Colonic mucosa (tissue), 4 donors: Measurements from ENCODE around the gene PRKACG. TPM values are rescaled to one million over a fixed set of nuclear protein-coding genes. Genes with fewer than 3 reads are reported as not detected.

ENCODE experiments used
- DNase-seq: peaks from one replicate; pipeline ENCODE4 v3.0.0-alpha.2; 2020
- H3K27ac ChIP-seq: fragments of 200-600 bp; one replicate; pipeline ENCODE4 v1.8.0; 2021
- H3K27me3 ChIP-seq: fragments of 200-600 bp; one replicate; pipeline ENCODE4 v1.8.0; 2021
- H3K36me3 ChIP-seq: fragments of 200-600 bp; one replicate; pipeline ENCODE4 v1.8.0; 2021
- H3K4me1 ChIP-seq: fragments of 200-600 bp; one replicate; pipeline ENCODE4 v1.8.0; 2021; ENCODE audit warnings: mild to moderate bottlenecking
- H3K4me3 ChIP-seq: fragments of 200-600 bp; one replicate; pipeline ENCODE4 v1.8.0; 2021
- H3K9ac ChIP-seq, 2 donors: one replicate each; pipeline ENCODE4 v1.7.0; 2013; ENCODE audit warnings: control low read depth in 2 of 2, low read depth in 2 of 2, low read length in 2 of 2
- H3K9me3 ChIP-seq: fragments of 200-600 bp; one replicate; pipeline ENCODE4 v1.8.0; 2021
- CTCF ChIP-seq: fragments of 200-600 bp; IDR thresholded peaks from one replicate; pipeline ENCODE4 v1.8.0; 2022; ENCODE audit warnings: antibody characterized with exemption, mild to moderate bottlenecking
- intact Hi-C: fragments of 100-400 bp; cut with DNase I; formaldehyde crosslinking; loops from one replicate; pipeline ENCODE4 v1.14.1; 2022
- total RNA-seq, 2 donors: library from RNA; stranded (reverse); fragmentation: NEBNext Ultra II Directional in 1 of 2; extraction: Animal tissue kit (Norgen Biotek cat#: 25700) in 1 of 2; gene quantifications; one replicate each; pipeline ENCODE4 v1.2.1, GENCODE V29; 2021
- donor health status: healthy.
- donor health status: DM: no; HTN: no; CAD: no.
- donor health status: DM: no; HTN: no; CAD: no.

Gene PRKACG
- total RNA-seq, 2 donors from 2014 or later: not detected

GRCh38 chr9:69013382-69013727 is 558 bp downstream of the PRKACG start:
- TF ChIP-seq CTCF: no peak
- Histone ChIP-seq H3K9ac (no peak overlapping the region), H3K36me3 (no peaks in the 10 kb centered on the region), H3K4me1 (no peaks in the 10 kb centered on the region), H3K4me3 (no peak overlapping the region), H3K27ac (no peak overlapping the region), H3K27me3 (no peaks in the 10 kb centered on the region), H3K9me3 (no peaks in the 10 kb centered on the region)
- intact Hi-C loops: no loop called here
- no peak for DNase-seq

GRCh38 chr9:69012696-69013381 is 1.1 kb downstream of the PRKACG start:
- Histone ChIP-seq H3K4me3 (no peak overlapping the region), H3K4me1 (no peaks in the 10 kb centered on the region), H3K36me3 (no peaks in the 10 kb centered on the region), H3K27ac (no peak overlapping the region), H3K27me3 (no peaks in the 10 kb centered on the region), H3K9ac (no peak overlapping the region), H3K9me3 (no peaks in the 10 kb centered on the region)
- intact Hi-C loops: no loop called here
- no peak for DNase-seq
- no peak for TF ChIP-seq CTCF

GRCh38 chr9:69009708-69010107 is 4.2 kb downstream of the PRKACG start:
- DNase-seq: no peak
- Histone ChIP-seq H3K9ac (no peak overlapping the region), H3K36me3 (no peaks in the 10 kb centered on the region), H3K27me3 (no peaks in the 10 kb centered on the region), H3K4me1 (no peaks in the 10 kb centered on the region), H3K4me3 (no peak overlapping the region), H3K9me3 (no peaks in the 10 kb centered on the region), H3K27ac (no peak overlapping the region)
- intact Hi-C loops: no loop called here
- TF ChIP-seq CTCF: no peak

GRCh38 chr9:69004836-69005235 is 9.1 kb downstream of the PRKACG start:
- Histone ChIP-seq H3K27ac (no peak overlapping the region), H3K27me3 (no peaks in the 10 kb centered on the region), H3K4me3 (no peak overlapping the region), H3K36me3 (no peaks in the 10 kb centered on the region), H3K9ac (no peak overlapping the region), H3K4me1 (no peaks in the 10 kb centered on the region), H3K9me3 (no peaks in the 10 kb centered on the region)
- intact Hi-C loops: no loop called here
- DNase-seq: no peak
- no peak for TF ChIP-seq CTCF

DNA sequence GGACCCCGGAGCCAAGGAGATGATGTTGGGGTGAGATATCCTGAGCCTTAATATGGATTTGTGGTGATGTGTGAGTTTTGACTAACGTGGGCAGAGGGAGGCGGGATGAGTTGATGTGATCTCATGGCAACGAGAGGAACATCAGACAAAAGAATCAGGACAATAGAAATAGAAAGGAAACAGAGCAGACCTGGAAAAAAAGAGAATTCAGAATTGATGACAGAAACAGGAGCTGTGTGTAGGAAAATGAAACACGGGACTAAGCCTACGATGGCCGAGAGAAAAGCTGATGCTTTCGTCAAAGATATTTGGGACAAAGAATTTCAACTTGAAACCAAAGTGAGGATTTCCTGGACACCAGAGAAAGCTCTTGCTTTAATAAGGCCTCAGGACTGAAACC is 10.9 kb downstream of the PRKACG start:
- H3K9me3 ChIP-seq: no peaks in the 10 kb centered on the region
- intact Hi-C loops: no loop called here
- TF ChIP-seq CTCF: no peak

More for the DNA sequence above, 10.9 kb downstream of the PRKACG start:
- no peak for DNase-seq
- no peaks in the 10 kb centered on the region for H3K4me1 ChIP-seq
- H3K27ac ChIP-seq: no peak overlapping the region
- H3K36me3 ChIP-seq: no peaks in the 10 kb centered on the region
- no peak overlapping the region for H3K9ac ChIP-seq
- H3K4me3 ChIP-seq: no peak overlapping the region
- H3K27me3 ChIP-seq: no peaks in the 10 kb centered on the region
